K562 (cell line): ENCODE data around the gene CAPZB. TPM values are rescaled to one million over a fixed set of nuclear protein-coding genes. Genes with fewer than 3 reads are reported as not detected.

ENCODE experiments used
- ATAC-seq: fragments of 200-7000 bp; cut with Tn5 transposase; 3 replicates; pipeline ENCODE4 v1.9.1; 2020; ENCODE audit warnings: moderate library complexity
- BruUV-seq: library from RNA; stranded (reverse); fragments of 400-500 nt; replicated peaks from 2 replicates; lab custom pipeline; 2021; lab: Mats Ljungman, UMichigan
- CTCF ChIA-PET: fragments of 300-600 bp; formaldehyde crosslinking; extraction: SDS; loops from one replicate; lab custom pipeline; 2021; ENCODE audit warnings: low intra/inter-chr PET ratio; lab: Yijun Ruan, JAX
- POLR2A ChIA-PET: fragments of 300-600, 350-650 bp; sonication (Branson Sonifier 250); formaldehyde crosslinking; extraction: SDS; loops from one replicate; lab custom pipeline; 2021; ENCODE audit warnings: antibody characterized with exemption, inconsistent platforms; lab: Yijun Ruan, JAX
- DNase-seq, 4 experiments: peaks; one replicate each; pipeline versions ENCODE4 v3.0.0 to v3.0.0-alpha.2; 2011 to 2018; ENCODE audit warnings: low spot score in 3 of 4, mixed read lengths in 3 of 4; ENCODE audit errors: extremely low read depth in 1 of 4
- FAIRE-seq: peaks from 2 replicates; lab custom pipeline; 2011; peaks lifted over from hg19 to GRCh38; lab: Jason Lieb, UNC
- H2AFZ ChIP-seq: 2 replicates; pipeline ENCODE4 v1.6.0; 2011; ENCODE audit warnings: low read depth, low read length, control low read depth, inconsistent platforms
- H3K27ac ChIP-seq: fragments of 200-600 bp; 3 replicates; pipeline ENCODE4 v1.8.0; 2011; ENCODE audit warnings: low read depth, mild to moderate bottlenecking, control low read depth, inconsistent platforms, low read length, moderate library complexity, mixed read lengths; ENCODE audit errors: extremely low read depth
- H3K27me3 ChIP-seq, 2 experiments: fragments of 300-600 bp in 1 of 2; 2 replicates in 1 of 2; 3 replicates in 1 of 2; pipeline versions ENCODE4 v1.6.0 to v1.8.0; 2011; ENCODE audit warnings: inconsistent platforms in 2 of 2, low read length in 2 of 2, mild to moderate bottlenecking in 1 of 2, mixed read lengths in 1 of 2, moderate library complexity in 1 of 2; ENCODE audit not compliant: control insufficient read depth in 2 of 2, insufficient read depth in 2 of 2
- H3K36me3 ChIP-seq: fragments of 300-600 bp; 3 replicates; pipeline ENCODE4 v1.8.0; 2011; ENCODE audit warnings: mild to moderate bottlenecking, low read length, inconsistent platforms; ENCODE audit not compliant: control insufficient read depth, insufficient read depth
- H3K4me1 ChIP-seq, 2 experiments: fragments of 200-600 bp in 1 of 2; replicated peaks in 1 of 2; 2 replicates in 1 of 2; 3 replicates in 1 of 2; pipeline versions ENCODE4 v1.5.1 to v1.8.0; 2011; ENCODE audit warnings: inconsistent platforms in 2 of 2, low read length in 2 of 2, mild to moderate bottlenecking in 1 of 2, mixed read lengths in 1 of 2, moderate library complexity in 1 of 2; ENCODE audit not compliant: control insufficient read depth in 2 of 2, insufficient read depth in 2 of 2
- H3K4me2 ChIP-seq: 2 replicates; pipeline ENCODE4 v1.6.1; 2011; ENCODE audit warnings: low read length, control low read depth, inconsistent platforms, mixed read lengths; ENCODE audit not compliant: insufficient read depth
- H3K4me3 ChIP-seq: fragments of 200-600 bp; sonication (generic), shearing (Covaris generic); 2 replicates; pipeline ENCODE4 v1.5.1; 2016; ENCODE audit warnings: control low read depth, inconsistent platforms
- H3K79me2 ChIP-seq: fragments of 200-600 bp; 3 replicates; pipeline ENCODE4 v1.8.0; 2011; ENCODE audit warnings: low read length, inconsistent platforms; ENCODE audit not compliant: control insufficient read depth, insufficient read depth
- H3K9ac ChIP-seq, 2 experiments: 2 replicates each; pipeline versions ENCODE4 v1.6.0 to v1.6.1; 2011; ENCODE audit warnings: low read depth in 2 of 2, low read length in 2 of 2, control low read depth in 1 of 2, inconsistent platforms in 1 of 2, mild to moderate bottlenecking in 1 of 2, mixed read lengths in 1 of 2; ENCODE audit not compliant: insufficient read depth in 1 of 2
- H3K9me1 ChIP-seq: one replicate; pipeline ENCODE4 v1.6.0; 2011; ENCODE audit warnings: inconsistent platforms, mild to moderate bottlenecking, low read length, moderate library complexity; ENCODE audit not compliant: control insufficient read depth, insufficient read depth
- H3K9me3 ChIP-seq: replicated peaks from 2 replicates; pipeline ENCODE4 v1.5.1; 2011; ENCODE audit warnings: low read depth, low read length, inconsistent platforms; ENCODE audit not compliant: control insufficient read depth, insufficient read depth
- H4K20me1 ChIP-seq: replicated peaks from 2 replicates; pipeline ENCODE4 v1.6.1; 2011; ENCODE audit warnings: low read length, inconsistent platforms, mixed read lengths; ENCODE audit not compliant: control insufficient read depth, insufficient read depth
- ADNP ChIP-seq: fragments of 200-800 bp; sonication (Bioruptor generic); IDR thresholded peaks from 2 replicates; pipeline ENCODE4 v1.6.1; 2016; ENCODE audit warnings: missing genetic modification characterization, missing compliant biosample characterization
- ARID1B ChIP-seq: fragments of 450-650 bp; IDR thresholded peaks from 2 replicates; pipeline ENCODE4 v1.6.1; 2016; ENCODE audit warnings: antibody characterized with exemption, mild to moderate bottlenecking, inconsistent platforms
- CBFA2T2 ChIP-seq: fragments of 450-650 bp; conservative IDR thresholded peaks from 2 replicates; pipeline ENCODE4 v1.6.1; 2017; ENCODE audit warnings: mild to moderate bottlenecking
- CBX3 ChIP-seq, 2 experiments: IDR thresholded peaks; 1 replicate in 1 of 2; 2 replicates in 1 of 2; pipeline ENCODE4 v1.6.1; 2012; ENCODE audit warnings: inconsistent platforms in 2 of 2, low read length in 2 of 2, borderline replicate concordance in 1 of 2, control low read depth in 1 of 2
- CBX5 ChIP-seq: IDR thresholded peaks from 2 replicates; pipeline ENCODE4 v1.6.1; 2014; ENCODE audit warnings: low read depth, borderline replicate concordance
- EGR1 ChIP-seq: fragments of 450-650 bp; conservative IDR thresholded peaks from 2 replicates; pipeline ENCODE4 v1.6.1; 2017; ENCODE audit warnings: mild to moderate bottlenecking
- HDGF ChIP-seq: fragments of 450-650 bp; IDR thresholded peaks from 2 replicates; pipeline ENCODE4 v1.6.1; 2016
- KDM1A ChIP-seq, 2 experiments: fragments of 450-650 bp; IDR thresholded peaks; 2 replicates each; pipeline ENCODE4 v1.6.1; 2016; ENCODE audit warnings: mild to moderate bottlenecking in 2 of 2
- MTA1 ChIP-seq: fragments of 450-650 bp; IDR thresholded peaks from 2 replicates; pipeline ENCODE4 v1.6.1; 2017; ENCODE audit warnings: borderline replicate concordance
- NCOA6 ChIP-seq: fragments of 450-650 bp; IDR thresholded peaks from 2 replicates; pipeline ENCODE4 v1.6.1; 2017; ENCODE audit warnings: mild to moderate bottlenecking
- RB1 ChIP-seq: fragments of 450-650 bp; IDR thresholded peaks from 2 replicates; pipeline ENCODE4 v1.6.1; 2017; ENCODE audit warnings: low read depth, mild to moderate bottlenecking
- RNF2 ChIP-seq: sonication (generic); IDR thresholded peaks from 2 replicates; pipeline ENCODE4 v1.6.1; 2016
- WGBS: fragments of 100-300 bp; shearing (Covaris generic); methylation state at CpG from one replicate; pipeline ENCODE4 v1.1.6; 2016; ENCODE audit warnings: low coverage, mixed read lengths; ENCODE audit not compliant: insufficient coverage; ENCODE audit errors: missing lambda C conversion rate; 5-methylcytosine and 5-hydroxymethylcytosine counted together
- in situ Hi-C: fragments of 300-500 bp; cut with MboI; formaldehyde crosslinking; loops from 4 replicates; pipeline ENCODE4 v1.15.0; 2018; ENCODE audit warnings: inconsistent platforms, mixed read lengths
- intact Hi-C: fragments of 100-400 bp; cut with micrococcal nuclease; formaldehyde crosslinking; loops from 2 replicates; pipeline ENCODE4 v1.14.2; 2022
- polyA plus RNA-seq, 8 experiments: library from polyadenylated mRNA; depleted of rRNA in 4 of 8; stranded (reverse) in 5 of 8; unstranded in 3 of 8; fragments of >200 nt; fragmentation: Nextera tagmentation in 2 of 8; fragmentation: Illumina TruSeq in 1 of 8; extraction: Ambion mirVana in 2 of 8; extraction: Trizol in 1 of 8; gene quantifications; 2 replicates each; pipeline versions ENCODE4 v1.2.1 to v1.2.3, GENCODE V29; 2011 to 2014; ENCODE audit warnings: inconsistent platforms in 1 of 8, missing spikeins in 1 of 8
- total RNA-seq, 7 experiments: library from RNA; depleted of rRNA in 6 of 7; stranded (reverse); fragments of >200 nt in 6 of 7; fragmentation: Illumina TruSeq in 2 of 7; extraction: Trizol in 2 of 7; gene quantifications; 2 replicates each; pipeline versions ENCODE4 v1.2.1 to v1.2.3, GENCODE V29; 2011 to 2021; ENCODE audit warnings: low replicate concordance in 1 of 7
- TF ChIP-seq, protein P1 (sequence below): sonication (generic); formaldehyde crosslinking; IDR thresholded peaks from 2 replicates; pipeline ENCODE4 v1.9.0; 2022; ENCODE audit warnings: mild to moderate bottlenecking, missing genetic modification reagents

Gene CAPZB
- total and polyA plus RNA-seq, 9 of the 15 experiments (the other 6 are each of a cell fraction or from before 2014, with no cell fraction given) = 57.6 to 297 (median 125) TPM

- TF ChIP-seq EGR1 = no peak
- no peak for TF ChIP-seq CBFA2T2
- no peak for TF ChIP-seq CBX5
- TF ChIP-seq ARID1B = no peak
- TF ChIP-seq RB1 = no peak
- no peak for TF ChIP-seq KDM1A (IDR thresholded peaks at IDR 0.05)
- no peak for TF ChIP-seq HDGF
- TF ChIP-seq ADNP (tag) = no peak
- TF ChIP-seq RNF2 = no peak
- no peak for TF ChIP-seq CBX3 (IDR thresholded peaks at IDR 0.05; ENCODE audit: borderline replicate concordance in 1 of 2, low read length in 2 of 2)
- TF ChIP-seq, protein P1, sequence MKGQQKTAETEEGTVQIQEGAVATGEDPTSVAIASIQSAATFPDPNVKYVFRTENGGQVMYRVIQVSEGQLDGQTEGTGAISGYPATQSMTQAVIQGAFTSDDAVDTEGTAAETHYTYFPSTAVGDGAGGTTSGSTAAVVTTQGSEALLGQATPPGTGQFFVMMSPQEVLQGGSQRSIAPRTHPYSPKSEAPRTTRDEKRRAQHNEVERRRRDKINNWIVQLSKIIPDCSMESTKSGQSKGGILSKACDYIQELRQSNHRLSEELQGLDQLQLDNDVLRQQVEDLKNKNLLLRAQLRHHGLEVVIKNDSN (CRISPR knock-in tag) = no peak
- no peak for TF ChIP-seq NCOA6
Measured at GRCh38 chr1:19413999-19414398, 71.3 kb downstream of the CAPZB start (continued).

GRCh38 chr1:19412654-19413053, 72.7 kb downstream of the CAPZB start:
- H3K9ac ChIP-seq = no peak overlapping the region
- H3K4me3 ChIP-seq = no peak overlapping the region
- no peak overlapping the region for H3K27ac ChIP-seq
- no peaks in the 10 kb centered on the region for H3K27me3 ChIP-seq
- ChIA-PET CTCF (no interaction called here), POLR2A (interaction anchor here (0.6 to 1.4 kb wide), 5 partner anchors 10 to 583 kb away, joined by 3 to 4 read pairs (median 3); no protein-coding TSS in a partner anchor)
- H3K4me1 ChIP-seq = peaks cover 11 to 13% of the 10 kb centered on the region in 2 experiments
- FAIRE-seq (no peak), DNase-seq (no peak), ATAC-seq (no peak)
- in situ Hi-C loops (no loop called here), intact Hi-C loops (no loop called here)
- H3K79me2 ChIP-seq = peaks cover 27% of the 10 kb centered on the region
- TF ChIP-seq MTA1 = no peak
- H3K9me3 ChIP-seq = no peaks in the 10 kb centered on the region
- peaks cover 28% of the 10 kb centered on the region; the same call in 2 of the 3 replicates for H3K36me3 ChIP-seq
- no peak overlapping the region for H2AFZ ChIP-seq
- BruUV-seq = no TSS peak
- no peak overlapping the region for H3K4me2 ChIP-seq
- H4K20me1 ChIP-seq = peaks cover 15% of the 10 kb centered on the region
- 86% methylated on average over 8 of the region's 8 CpGs for WGBS
- peaks cover 9% of the 10 kb centered on the region for H3K9me1 ChIP-seq
